ENCODE measurements around the gene TAS2R41. TPM values are rescaled to one million over a fixed set of nuclear protein-coding genes. Genes with fewer than 3 reads are reported as not detected.

Gene TAS2R41
- total and polyA plus RNA-seq, 7 donors, result not detected

DNA sequence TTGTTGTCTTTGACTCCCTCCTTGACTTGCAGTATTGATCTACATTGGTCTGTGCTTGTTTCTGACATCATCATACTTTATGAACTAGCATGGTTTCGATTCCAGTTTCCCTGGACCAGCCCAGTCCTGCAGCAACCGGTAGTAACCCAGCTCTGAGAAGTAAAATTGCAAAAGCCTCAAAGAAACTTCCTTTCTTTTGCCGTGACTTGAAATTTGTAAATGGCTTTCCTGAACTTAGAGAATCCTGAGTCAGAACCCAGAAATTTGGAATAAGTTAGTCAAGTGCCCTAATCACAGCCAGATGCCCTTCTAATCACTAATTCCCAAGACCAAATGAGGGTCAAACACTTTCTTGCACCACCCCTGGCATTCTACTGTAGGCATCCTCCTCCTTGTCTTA, 19.4 kb upstream of the TAS2R41 start:
- TF ChIP-seq, protein P1, sequence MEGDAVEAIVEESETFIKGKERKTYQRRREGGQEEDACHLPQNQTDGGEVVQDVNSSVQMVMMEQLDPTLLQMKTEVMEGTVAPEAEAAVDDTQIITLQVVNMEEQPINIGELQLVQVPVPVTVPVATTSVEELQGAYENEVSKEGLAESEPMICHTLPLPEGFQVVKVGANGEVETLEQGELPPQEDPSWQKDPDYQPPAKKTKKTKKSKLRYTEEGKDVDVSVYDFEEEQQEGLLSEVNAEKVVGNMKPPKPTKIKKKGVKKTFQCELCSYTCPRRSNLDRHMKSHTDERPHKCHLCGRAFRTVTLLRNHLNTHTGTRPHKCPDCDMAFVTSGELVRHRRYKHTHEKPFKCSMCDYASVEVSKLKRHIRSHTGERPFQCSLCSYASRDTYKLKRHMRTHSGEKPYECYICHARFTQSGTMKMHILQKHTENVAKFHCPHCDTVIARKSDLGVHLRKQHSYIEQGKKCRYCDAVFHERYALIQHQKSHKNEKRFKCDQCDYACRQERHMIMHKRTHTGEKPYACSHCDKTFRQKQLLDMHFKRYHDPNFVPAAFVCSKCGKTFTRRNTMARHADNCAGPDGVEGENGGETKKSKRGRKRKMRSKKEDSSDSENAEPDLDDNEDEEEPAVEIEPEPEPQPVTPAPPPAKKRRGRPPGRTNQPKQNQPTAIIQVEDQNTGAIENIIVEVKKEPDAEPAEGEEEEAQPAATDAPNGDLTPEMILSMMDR (IDR thresholded peaks at IDR 0.05), result no peak
- no peak for ATAC-seq
- H3K4me1 ChIP-seq, result no peaks in the 10 kb centered on the region
- H3K4me3 ChIP-seq, result no peak overlapping the region
- H3K9me3 ChIP-seq, result no peaks in the 10 kb centered on the region
- WGBS, 3 donors, result 83 to 90% (median 88%) methylated on average over 3 of the region's 3 CpGs
- no peaks in the 10 kb centered on the region for H3K36me3 ChIP-seq (ENCODE audit: insufficient read depth in 1 of 2, low read depth in 1 of 2)
- no peak for DNase-seq
- no peak overlapping the region for H3K27ac ChIP-seq
- intact Hi-C loops (cut with DNase I), result no loop called here
- H3K27me3 ChIP-seq (ENCODE audit: insufficient read depth in 3 of 3, low read length in 2 of 3), result no peaks in the 10 kb centered on the region

DNA sequence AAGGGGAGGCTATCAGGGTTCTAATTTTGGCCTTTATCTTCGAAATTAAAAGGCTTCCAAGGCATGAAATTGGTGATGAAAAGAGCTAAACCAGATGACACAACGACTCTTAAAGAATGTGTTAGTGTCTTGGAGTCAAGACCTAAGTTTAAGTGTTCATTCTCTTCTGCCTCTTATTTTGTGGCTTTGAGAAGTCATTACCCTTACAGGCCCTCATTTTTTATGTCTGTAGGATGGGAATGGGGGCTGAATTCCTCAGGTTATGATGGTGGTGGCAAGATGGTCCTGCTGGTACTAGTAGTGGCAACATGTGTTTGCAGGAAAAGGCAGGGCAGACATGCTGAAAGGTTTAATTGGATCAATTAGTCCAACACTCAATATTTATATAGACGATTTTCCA, 19.0 kb upstream of the TAS2R41 start:
- no peak for ATAC-seq
- 64 to 79% (median 65%) methylated on average over 3 of the region's 3 CpGs for WGBS, 3 donors
- H3K4me3 ChIP-seq, result no peak overlapping the region
- H3K9me3 ChIP-seq, result no peaks in the 10 kb centered on the region
- no peak for DNase-seq
- H3K27me3 ChIP-seq (ENCODE audit: insufficient read depth in 3 of 3, low read length in 2 of 3), result no peaks in the 10 kb centered on the region
- no peaks in the 10 kb centered on the region for H3K36me3 ChIP-seq (ENCODE audit: insufficient read depth in 1 of 2, low read depth in 1 of 2)
- no peak overlapping the region for H3K27ac ChIP-seq
- intact Hi-C loops (cut with DNase I), result no loop called here
- H3K4me1 ChIP-seq, result no peaks in the 10 kb centered on the region
- TF ChIP-seq, protein P1 (IDR thresholded peaks at IDR 0.05), result no peak

DNA sequence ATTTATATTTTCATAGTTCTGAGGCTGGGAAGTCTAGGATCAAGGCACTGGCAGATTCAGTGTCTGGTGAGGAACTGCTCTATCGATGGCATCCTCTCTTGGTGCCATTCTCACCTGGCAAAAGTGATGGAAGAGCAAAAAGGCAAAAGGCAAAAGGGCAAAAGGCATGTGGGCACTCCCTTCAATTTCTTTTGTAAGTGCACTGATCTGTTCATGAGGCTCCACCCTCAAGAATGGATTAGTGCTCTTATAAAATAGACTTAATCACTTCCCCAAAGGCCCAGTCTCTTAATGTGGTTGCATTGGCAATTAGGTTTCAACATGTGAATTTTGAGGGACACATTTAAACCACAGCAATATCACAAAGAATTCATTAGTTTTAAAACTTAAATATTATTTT, 18.3 kb upstream of the TAS2R41 start:
- 85 to 95% (median 93%) methylated on average over 1 of the region's 1 CpG for WGBS, 3 donors
- no peak overlapping the region for H3K27ac ChIP-seq
- intact Hi-C loops (cut with DNase I), result no loop called here
- DNase-seq (no peak), ATAC-seq (no peak)
- no peaks in the 10 kb centered on the region for H3K4me1 ChIP-seq
- no peak overlapping the region for H3K4me3 ChIP-seq
- TF ChIP-seq, protein P1 (IDR thresholded peaks at IDR 0.05), result no peak
- no peaks in the 10 kb centered on the region for H3K9me3 ChIP-seq
- H3K36me3 ChIP-seq (ENCODE audit: insufficient read depth in 1 of 2, low read depth in 1 of 2), result no peaks in the 10 kb centered on the region
- H3K27me3 ChIP-seq (ENCODE audit: insufficient read depth in 3 of 3, low read length in 2 of 3), result no peaks in the 10 kb centered on the region

DNA sequence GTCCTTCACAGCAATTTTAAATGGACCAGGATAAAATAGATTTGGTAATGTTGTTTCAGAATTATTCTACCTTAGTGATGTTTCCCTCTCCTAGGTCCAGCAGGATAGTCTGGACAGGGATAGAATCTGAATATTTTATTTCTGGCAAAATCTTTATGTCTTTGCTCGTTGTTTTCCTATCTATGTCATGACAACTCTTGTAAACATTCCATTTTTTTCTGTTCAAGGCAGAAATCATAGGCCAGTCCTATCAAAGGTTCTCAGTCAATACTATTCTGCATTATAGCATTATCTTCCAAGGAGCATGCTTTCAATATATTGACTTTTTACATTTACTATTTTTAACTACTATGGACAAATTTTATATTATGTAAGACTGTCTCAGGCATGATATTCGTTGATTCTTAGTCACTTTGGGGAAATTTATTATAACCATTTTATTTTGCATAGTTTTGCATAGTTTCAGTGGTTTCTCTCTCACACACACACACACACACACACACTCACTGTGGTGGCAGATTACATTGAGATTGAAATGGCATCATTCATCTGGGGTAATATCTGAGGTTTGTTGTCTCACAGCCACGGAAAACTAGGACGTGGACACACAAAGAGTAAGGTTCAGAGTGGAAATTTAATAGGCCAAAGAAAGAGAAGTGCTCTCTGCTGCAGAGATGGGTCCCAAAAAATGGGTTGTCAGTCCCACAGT, 17.2 kb upstream of the TAS2R41 start:
- no peak for ATAC-seq
- DNase-seq, result no peak
- TF ChIP-seq, protein P1 (IDR thresholded peaks at IDR 0.05), result no peak
- H3K4me1 ChIP-seq, result no peaks in the 10 kb centered on the region
- no peak overlapping the region for H3K27ac ChIP-seq
- H3K27me3 ChIP-seq (ENCODE audit: insufficient read depth in 3 of 3, low read length in 2 of 3), result no peaks in the 10 kb centered on the region
- no peaks in the 10 kb centered on the region for H3K36me3 ChIP-seq (ENCODE audit: insufficient read depth in 1 of 2, low read depth in 1 of 2)
- H3K9me3 ChIP-seq, result no peaks in the 10 kb centered on the region
- no peak overlapping the region for H3K4me3 ChIP-seq
- 61 to 70% (median 69%) methylated on average over 4 of the region's 4 CpGs for WGBS, 3 donors
- intact Hi-C loops (cut with DNase I), result no loop called here

- DNase-seq (no peak), ATAC-seq (no peak)
- Histone ChIP-seq H3K4me1 (no peaks in the 10 kb centered on the region), H3K9me3 (no peaks in the 10 kb centered on the region), H3K27me3 (ENCODE audit: insufficient read depth in 3 of 3, low read length in 2 of 3) (no peaks in the 10 kb centered on the region), H3K36me3 (ENCODE audit: insufficient read depth in 1 of 2, low read depth in 1 of 2) (no peaks in the 10 kb centered on the region), H3K4me3 (no peak overlapping the region), H3K27ac (no peak overlapping the region)
- intact Hi-C loops (cut with DNase I), result no loop called here
- WGBS, 3 donors, result 78 to 83% (median 83%) methylated on average over 3 of the region's 3 CpGs
- TF ChIP-seq, protein P1 (IDR thresholded peaks at IDR 0.05), result no peak
Measured at GRCh38 chr7:143462045-143462444, 15.6 kb upstream of the TAS2R41 start.

Measured in psoas muscle (tissue), 8 donors.